HCT116 (cell line): Measurements from ENCODE around the gene IPCEF1. TPM values are rescaled to one million over a fixed set of nuclear protein-coding genes. Genes with fewer than 3 reads are reported as not detected.

Experiments used
- ATAC-seq: fragments of 200-7000 bp; cut with Tn5 transposase; 2 replicates; pipeline ENCODE4 v1.9.1; 2020; ENCODE audit warnings: mild to moderate bottlenecking, moderate library complexity
- BruUV-seq: library from RNA; stranded (reverse); fragments of 400-500 nt; replicated peaks from 2 replicates; lab custom pipeline; 2021; lab: Mats Ljungman, UMichigan
- CTCF ChIA-PET: fragments of 300-600 bp; sonication (Branson Sonifier 250); formaldehyde crosslinking; loops from one replicate; lab custom pipeline; 2021; ENCODE audit warnings: antibody characterized with exemption; lab: Charles Lee
- POLR2A ChIA-PET: fragments of 300-600, 350-600 bp; sonication (Branson Sonifier 250); formaldehyde crosslinking; loops from one replicate; lab custom pipeline; 2021; ENCODE audit warnings: antibody characterized with exemption; lab: Charles Lee
- RAD21 ChIA-PET, 2 experiments: fragments of 300-600 bp; sonication (Branson Sonifier 250); formaldehyde crosslinking; loops; one replicate each; lab custom pipeline; 2023; ENCODE audit warnings: low total read pairs in 2 of 2; ENCODE audit not compliant: uncharacterized antibody in 2 of 2, unreplicated experiment in 2 of 2, low non-redundant PET in 1 of 2; lab: Charles Lee
- DNase-seq: peaks from one replicate; pipeline ENCODE4 v3.0.0-alpha.2; 2010; ENCODE audit warnings: low read depth, low spot score
- H2AFZ ChIP-seq: fragments of 200-600 bp; shearing (Covaris generic), sonication (generic); 2 replicates; pipeline ENCODE4 v1.6.1; 2017; ENCODE audit warnings: low read depth, mixed run types, mixed read lengths, antibody characterized with exemption, low read length; ENCODE audit not compliant: poor library complexity, severe bottlenecking
- H3K27ac ChIP-seq: 2 replicates; pipeline ENCODE4 v1.5.1; 2012; ENCODE audit warnings: low read depth, low read length
- H3K27me3 ChIP-seq: fragments of 200-600 bp; sonication (generic); 2 replicates; pipeline ENCODE4 v1.6.1; 2016; ENCODE audit warnings: mixed run types, low read length, mixed read lengths; ENCODE audit not compliant: insufficient read depth
- H3K36me3 ChIP-seq, 2 experiments: fragments of 200-500 bp in 1 of 2; fragments of 200-600 bp in 1 of 2; sonication (Bioruptor generic) in 1 of 2; sonication (generic) in 1 of 2; 2 replicates each; pipeline versions ENCODE4 v1.5.1 to v1.6.1; 2014 to 2016; ENCODE audit warnings: low read length in 2 of 2, inconsistent platforms in 1 of 2, mixed read lengths in 1 of 2, mixed run types in 1 of 2; ENCODE audit not compliant: insufficient read depth in 2 of 2, control insufficient read depth in 1 of 2
- H3K4me1 ChIP-seq, 2 experiments: fragments of 200-600 bp in 1 of 2; sonication (generic) in 1 of 2; 2 replicates each; pipeline versions ENCODE4 v1.5.1 to v1.6.1; 2012 to 2017; ENCODE audit warnings: low read length in 2 of 2, inconsistent platforms in 1 of 2, mild to moderate bottlenecking in 1 of 2, mixed read lengths in 1 of 2, mixed run types in 1 of 2, moderate library complexity in 1 of 2; ENCODE audit not compliant: insufficient read depth in 2 of 2, control insufficient read depth in 1 of 2
- H3K4me2 ChIP-seq: fragments of 200-600 bp; sonication (generic); 2 replicates; pipeline ENCODE4 v1.6.1; 2017; ENCODE audit warnings: mixed run types, low read length, mixed read lengths
- H3K4me3 ChIP-seq, 2 experiments: fragments of 200-600 bp in 1 of 2; sonication (generic) in 1 of 2; replicated peaks in 1 of 2; 2 replicates each; pipeline ENCODE4 v1.5.1; 2011 to 2016; ENCODE audit warnings: low read length in 2 of 2, control low read depth in 1 of 2, low read depth in 1 of 2, mild to moderate bottlenecking in 1 of 2, mixed read lengths in 1 of 2, mixed run types in 1 of 2
- H3K79me2 ChIP-seq: fragments of 200-600 bp; sonication (generic); 2 replicates; pipeline ENCODE4 v1.6.1; 2017; ENCODE audit warnings: mild to moderate bottlenecking, mixed run types, low read length, moderate library complexity, mixed read lengths; ENCODE audit not compliant: insufficient read depth
- H3K9ac ChIP-seq: fragments of 200-600 bp; sonication (generic); 2 replicates; pipeline ENCODE4 v1.6.1; 2016; ENCODE audit warnings: low read length, mixed read lengths
- H3K9me2 ChIP-seq: fragments of 200-600 bp; sonication (generic), shearing (Covaris generic); 2 replicates; pipeline ENCODE4 v1.6.1; 2017; ENCODE audit warnings: mixed run types, mild to moderate bottlenecking, moderate library complexity; ENCODE audit not compliant: insufficient read depth
- H3K9me3 ChIP-seq, 2 experiments: fragments of 200-500 bp in 1 of 2; fragments of 200-600 bp in 1 of 2; sonication (Bioruptor generic) in 1 of 2; sonication (generic) in 1 of 2; 2 replicates each; pipeline ENCODE4 v1.6.1; 2014 to 2017; ENCODE audit warnings: low read length in 2 of 2, mixed read lengths in 2 of 2, inconsistent platforms in 1 of 2, low read depth in 1 of 2, mild to moderate bottlenecking in 1 of 2, mixed run types in 1 of 2, moderate library complexity in 1 of 2; ENCODE audit not compliant: control insufficient read depth in 1 of 2, insufficient read depth in 1 of 2
- H4K20me1 ChIP-seq: fragments of 200-600 bp; sonication (generic), shearing (Covaris generic); 2 replicates; pipeline ENCODE4 v1.6.1; 2017; ENCODE audit warnings: mixed run types, mild to moderate bottlenecking, moderate library complexity; ENCODE audit not compliant: insufficient read depth
- EGR1 ChIP-seq: IDR thresholded peaks from 2 replicates; pipeline ENCODE4 v1.6.1; 2012; ENCODE audit warnings: low read depth
- ELF1 ChIP-seq: IDR thresholded peaks from 2 replicates; pipeline ENCODE4 v1.6.1; 2012; ENCODE audit warnings: low read depth, borderline replicate concordance
- EZH2phosphoT487 ChIP-seq: fragments of 200-600 bp; IDR thresholded peaks from 2 replicates; pipeline ENCODE4 v1.6.1; 2018; ENCODE audit warnings: antibody characterized with exemption, borderline replicate concordance
- FOSL1 ChIP-seq: IDR thresholded peaks from 2 replicates; pipeline ENCODE4 v1.6.1; 2012; ENCODE audit warnings: low read depth
- JUND ChIP-seq: IDR thresholded peaks from 2 replicates; pipeline ENCODE4 v1.6.1; 2012
- RAD21 ChIP-seq: IDR thresholded peaks from 2 replicates; pipeline ENCODE4 v1.6.1; 2012; ENCODE audit warnings: low read depth, mild to moderate bottlenecking
- REST ChIP-seq: IDR thresholded peaks from 2 replicates; pipeline ENCODE4 v1.6.1; 2012; ENCODE audit warnings: low read depth
- SP1 ChIP-seq: IDR thresholded peaks from 2 replicates; pipeline ENCODE4 v1.6.1; 2012; ENCODE audit warnings: low read depth
- SRF ChIP-seq: IDR thresholded peaks from 2 replicates; pipeline ENCODE4 v1.6.1; 2012; ENCODE audit warnings: low read depth
- TCF7L2 ChIP-seq: IDR thresholded peaks from 2 replicates; pipeline ENCODE4 v1.7.0; 2011; ENCODE audit warnings: borderline replicate concordance, inconsistent platforms; ENCODE audit not compliant: insufficient read depth, insufficient read length; ENCODE audit errors: extremely low read depth
- YY1 ChIP-seq: IDR thresholded peaks from 2 replicates; pipeline ENCODE4 v1.6.1; 2011; ENCODE audit warnings: low read length, low read depth, moderate library complexity, mild to moderate bottlenecking; ENCODE audit not compliant: insufficient replicate concordance; ENCODE audit errors: extremely low read depth
- ZBTB33 ChIP-seq: IDR thresholded peaks from 2 replicates; pipeline ENCODE4 v1.6.1; 2011; ENCODE audit warnings: mild to moderate bottlenecking, low read length, moderate library complexity; ENCODE audit not compliant: insufficient replicate concordance; ENCODE audit errors: extremely low read depth
- ZFX ChIP-seq: fragments of 450-650 bp; IDR thresholded peaks from 2 replicates; pipeline ENCODE4 v1.6.1; 2017
- intact Hi-C: fragments of 100-400 bp; cut with micrococcal nuclease; formaldehyde crosslinking; loops from 2 replicates; pipeline ENCODE4 v1.10.0; 2022
- total RNA-seq: library from RNA; stranded (reverse); gene quantifications from one replicate; pipeline ENCODE4 v1.2.1, GENCODE V29; 2021; ENCODE audit not compliant: unreplicated experiment

Gene IPCEF1
- total RNA-seq, 1 experiment from 2014 or later = 0.32 TPM

- no peak for TF ChIP-seq REST
- TF ChIP-seq, all 23 proteins: peak for 0
Measured at GRCh38 chr6:154170106-154170505, 186.5 kb downstream of the IPCEF1 start (continued).

GRCh38 chr6:154169193-154169847 is 187.3 kb downstream of the IPCEF1 start:
- Histone ChIP-seq H3K9me3 (no peaks in the 10 kb centered on the region), H3K9me2 (0 out of 2 replicates have a peak, but pooled peaks cover 2% of the 10 kb centered on the region), H3K9ac (no peak overlapping the region), H2AFZ (no peak overlapping the region), H4K20me1 (no peaks in the 10 kb centered on the region), H3K4me3 (no peak overlapping the region), H3K27me3 (no peaks in the 10 kb centered on the region), H3K4me1 (peaks cover 4 to 9% of the 10 kb centered on the region in 2 experiments; a peak in 2 of 4 replicates), H3K4me2 (no peak overlapping the region), H3K79me2 (no peaks in the 10 kb centered on the region), H3K36me3 (no peaks in the 10 kb centered on the region), H3K27ac (no peak overlapping the region)
- ChIA-PET RAD21 (no interaction called here), CTCF (no interaction called here), POLR2A (no interaction called here)
- intact Hi-C loops = no loop called here
- no peak for DNase-seq
- ATAC-seq = no peak
- BruUV-seq = no TSS peak
- TF ChIP-seq JUND = no peak
- TF ChIP-seq FOSL1 = no peak
- TF ChIP-seq EGR1 = no peak
- TF ChIP-seq RAD21 = no peak
- TF ChIP-seq ZFX = no peak
- no peak for TF ChIP-seq REST
- no peak for TF ChIP-seq EZH2phosphoT487
- TF ChIP-seq ZBTB33 = no peak
- TF ChIP-seq ELF1 = no peak
- no peak for TF ChIP-seq SP1
- no peak for TF ChIP-seq YY1
- no peak for TF ChIP-seq TCF7L2
- no peak for TF ChIP-seq SRF
